Keratinocyte (primary cell): Measurements from ENCODE around the gene PTPRT.

ENCODE experiments used
- EZH2 ChIP-seq: IDR thresholded peaks from one replicate; pipeline ENCODE4 v1.6.1; 2012; ENCODE audit warnings: inconsistent platforms, mild to moderate bottlenecking, low read length, moderate library complexity
- TF ChIP-seq, protein P1 (sequence below), 3 experiments: IDR thresholded peaks in 1 of 3; conservative IDR thresholded peaks in 1 of 3; optimal IDR thresholded peaks in 1 of 3; 2 replicates in 2 of 3; 3 replicates in 1 of 3; pipeline versions ENCODE3 to v1.5.1; 2011; ENCODE audit warnings: low read length in 3 of 3, mild to moderate bottlenecking in 3 of 3, moderate library complexity in 2 of 3, control low read depth in 1 of 3, inconsistent platforms in 1 of 3; ENCODE audit not compliant: insufficient read depth in 2 of 3; ENCODE audit errors: extremely low read depth in 1 of 3

DNA sequence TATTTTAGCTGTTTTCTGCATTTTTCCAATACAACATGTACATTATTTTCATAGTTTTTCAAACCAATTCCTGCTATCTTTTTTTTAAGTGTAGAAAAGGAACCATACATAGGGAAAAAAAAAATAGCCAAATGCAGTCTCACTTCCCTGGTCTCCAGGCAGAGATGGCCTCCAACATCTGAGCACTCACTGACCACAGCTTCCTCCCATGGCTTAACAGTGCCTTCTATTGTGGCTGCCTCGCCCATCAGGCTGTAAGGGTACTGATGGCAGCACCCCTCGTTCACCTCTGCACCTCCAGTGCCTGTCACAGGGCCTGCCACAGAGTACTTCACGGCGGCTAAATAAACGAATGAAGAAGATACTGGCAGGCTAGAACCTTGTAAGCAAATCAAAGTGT is 591.1 kb downstream of the PTPRT start:
- TF ChIP-seq, protein P1, sequence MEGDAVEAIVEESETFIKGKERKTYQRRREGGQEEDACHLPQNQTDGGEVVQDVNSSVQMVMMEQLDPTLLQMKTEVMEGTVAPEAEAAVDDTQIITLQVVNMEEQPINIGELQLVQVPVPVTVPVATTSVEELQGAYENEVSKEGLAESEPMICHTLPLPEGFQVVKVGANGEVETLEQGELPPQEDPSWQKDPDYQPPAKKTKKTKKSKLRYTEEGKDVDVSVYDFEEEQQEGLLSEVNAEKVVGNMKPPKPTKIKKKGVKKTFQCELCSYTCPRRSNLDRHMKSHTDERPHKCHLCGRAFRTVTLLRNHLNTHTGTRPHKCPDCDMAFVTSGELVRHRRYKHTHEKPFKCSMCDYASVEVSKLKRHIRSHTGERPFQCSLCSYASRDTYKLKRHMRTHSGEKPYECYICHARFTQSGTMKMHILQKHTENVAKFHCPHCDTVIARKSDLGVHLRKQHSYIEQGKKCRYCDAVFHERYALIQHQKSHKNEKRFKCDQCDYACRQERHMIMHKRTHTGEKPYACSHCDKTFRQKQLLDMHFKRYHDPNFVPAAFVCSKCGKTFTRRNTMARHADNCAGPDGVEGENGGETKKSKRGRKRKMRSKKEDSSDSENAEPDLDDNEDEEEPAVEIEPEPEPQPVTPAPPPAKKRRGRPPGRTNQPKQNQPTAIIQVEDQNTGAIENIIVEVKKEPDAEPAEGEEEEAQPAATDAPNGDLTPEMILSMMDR (optimal IDR thresholded peaks at IDR 0.05 in 1 of 3, IDR thresholded peaks at IDR 0.05 in 1 of 3, conservative IDR thresholded peaks at IDR 0.05 in 1 of 3; ENCODE audit: extremely low read depth in 1 of 3, insufficient read depth in 2 of 3, low read length in 3 of 3), result no peak
- no peak for TF ChIP-seq EZH2
